ENCODE results near the gene SLC25A46. TPM values are rescaled to one million over a fixed set of nuclear protein-coding genes. Genes with fewer than 3 reads are reported as not detected.

The SLC25A46 gene
- total and polyA plus RNA-seq, 2 experiments from 2014 or later, result 14.1 to 33.1 TPM

DNA sequence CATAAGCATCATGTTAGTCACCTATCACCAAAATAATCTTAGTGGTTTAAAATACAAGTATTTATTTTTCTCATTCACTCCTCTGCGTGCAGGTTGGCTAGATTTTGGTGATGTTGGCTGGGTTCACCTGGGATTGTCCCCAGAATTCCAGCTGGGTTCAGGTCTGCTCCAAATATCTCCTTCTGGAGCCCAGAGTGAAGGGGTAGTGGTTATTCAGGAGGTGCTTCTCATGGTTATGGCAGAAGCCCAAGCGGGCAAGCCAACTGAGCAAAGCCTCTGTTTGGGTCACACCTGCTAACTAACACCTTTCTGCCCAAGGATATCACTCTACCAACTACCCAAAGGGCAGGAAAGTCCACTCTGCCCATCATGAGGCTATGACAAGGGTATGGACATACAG lies 4.7 kb upstream of the SLC25A46 start:
- no peaks in the 10 kb centered on the region for H4K20me1 ChIP-seq (replicated peaks; ENCODE audit: insufficient read depth)
- no peak overlapping the region for H3K4me3 ChIP-seq
- Mint-ChIP-seq H3K27me3 (ENCODE audit: insufficient read depth, low read depth, poor library complexity) (peaks cover 2% of the 10 kb centered on the region), H3K4me1 (peaks cover 3% of the 10 kb centered on the region; the same call in 2 of the 3 replicates), H3K4me3 (no peak overlapping the region), H3K9me3 (peaks cover 12% of the 10 kb centered on the region; the same call in 2 of the 3 replicates), H3K27ac (no peak overlapping the region), H3K36me3 (ENCODE audit: low read depth) (no peaks in the 10 kb centered on the region)
- DNase-seq (ENCODE audit: low spot score) (no peak), ATAC-seq (no peak)
- H3K36me3 ChIP-seq (ENCODE audit: insufficient read depth), result no peaks in the 10 kb centered on the region
- no peak overlapping the region for H3K4me2 ChIP-seq
- no peak overlapping the region for H2AFZ ChIP-seq
- TF ChIP-seq EZH2 (IDR thresholded peaks at IDR 0.05; ENCODE audit: low read depth, unreplicated experiment), result no peak
- TF ChIP-seq JUNB (IDR thresholded peaks at IDR 0.05; ENCODE audit: unreplicated experiment), result no peak
- TF ChIP-seq NANOG (IDR thresholded peaks at IDR 0.05; ENCODE audit: borderline replicate concordance), result no peak
- TF ChIP-seq, protein P1, sequence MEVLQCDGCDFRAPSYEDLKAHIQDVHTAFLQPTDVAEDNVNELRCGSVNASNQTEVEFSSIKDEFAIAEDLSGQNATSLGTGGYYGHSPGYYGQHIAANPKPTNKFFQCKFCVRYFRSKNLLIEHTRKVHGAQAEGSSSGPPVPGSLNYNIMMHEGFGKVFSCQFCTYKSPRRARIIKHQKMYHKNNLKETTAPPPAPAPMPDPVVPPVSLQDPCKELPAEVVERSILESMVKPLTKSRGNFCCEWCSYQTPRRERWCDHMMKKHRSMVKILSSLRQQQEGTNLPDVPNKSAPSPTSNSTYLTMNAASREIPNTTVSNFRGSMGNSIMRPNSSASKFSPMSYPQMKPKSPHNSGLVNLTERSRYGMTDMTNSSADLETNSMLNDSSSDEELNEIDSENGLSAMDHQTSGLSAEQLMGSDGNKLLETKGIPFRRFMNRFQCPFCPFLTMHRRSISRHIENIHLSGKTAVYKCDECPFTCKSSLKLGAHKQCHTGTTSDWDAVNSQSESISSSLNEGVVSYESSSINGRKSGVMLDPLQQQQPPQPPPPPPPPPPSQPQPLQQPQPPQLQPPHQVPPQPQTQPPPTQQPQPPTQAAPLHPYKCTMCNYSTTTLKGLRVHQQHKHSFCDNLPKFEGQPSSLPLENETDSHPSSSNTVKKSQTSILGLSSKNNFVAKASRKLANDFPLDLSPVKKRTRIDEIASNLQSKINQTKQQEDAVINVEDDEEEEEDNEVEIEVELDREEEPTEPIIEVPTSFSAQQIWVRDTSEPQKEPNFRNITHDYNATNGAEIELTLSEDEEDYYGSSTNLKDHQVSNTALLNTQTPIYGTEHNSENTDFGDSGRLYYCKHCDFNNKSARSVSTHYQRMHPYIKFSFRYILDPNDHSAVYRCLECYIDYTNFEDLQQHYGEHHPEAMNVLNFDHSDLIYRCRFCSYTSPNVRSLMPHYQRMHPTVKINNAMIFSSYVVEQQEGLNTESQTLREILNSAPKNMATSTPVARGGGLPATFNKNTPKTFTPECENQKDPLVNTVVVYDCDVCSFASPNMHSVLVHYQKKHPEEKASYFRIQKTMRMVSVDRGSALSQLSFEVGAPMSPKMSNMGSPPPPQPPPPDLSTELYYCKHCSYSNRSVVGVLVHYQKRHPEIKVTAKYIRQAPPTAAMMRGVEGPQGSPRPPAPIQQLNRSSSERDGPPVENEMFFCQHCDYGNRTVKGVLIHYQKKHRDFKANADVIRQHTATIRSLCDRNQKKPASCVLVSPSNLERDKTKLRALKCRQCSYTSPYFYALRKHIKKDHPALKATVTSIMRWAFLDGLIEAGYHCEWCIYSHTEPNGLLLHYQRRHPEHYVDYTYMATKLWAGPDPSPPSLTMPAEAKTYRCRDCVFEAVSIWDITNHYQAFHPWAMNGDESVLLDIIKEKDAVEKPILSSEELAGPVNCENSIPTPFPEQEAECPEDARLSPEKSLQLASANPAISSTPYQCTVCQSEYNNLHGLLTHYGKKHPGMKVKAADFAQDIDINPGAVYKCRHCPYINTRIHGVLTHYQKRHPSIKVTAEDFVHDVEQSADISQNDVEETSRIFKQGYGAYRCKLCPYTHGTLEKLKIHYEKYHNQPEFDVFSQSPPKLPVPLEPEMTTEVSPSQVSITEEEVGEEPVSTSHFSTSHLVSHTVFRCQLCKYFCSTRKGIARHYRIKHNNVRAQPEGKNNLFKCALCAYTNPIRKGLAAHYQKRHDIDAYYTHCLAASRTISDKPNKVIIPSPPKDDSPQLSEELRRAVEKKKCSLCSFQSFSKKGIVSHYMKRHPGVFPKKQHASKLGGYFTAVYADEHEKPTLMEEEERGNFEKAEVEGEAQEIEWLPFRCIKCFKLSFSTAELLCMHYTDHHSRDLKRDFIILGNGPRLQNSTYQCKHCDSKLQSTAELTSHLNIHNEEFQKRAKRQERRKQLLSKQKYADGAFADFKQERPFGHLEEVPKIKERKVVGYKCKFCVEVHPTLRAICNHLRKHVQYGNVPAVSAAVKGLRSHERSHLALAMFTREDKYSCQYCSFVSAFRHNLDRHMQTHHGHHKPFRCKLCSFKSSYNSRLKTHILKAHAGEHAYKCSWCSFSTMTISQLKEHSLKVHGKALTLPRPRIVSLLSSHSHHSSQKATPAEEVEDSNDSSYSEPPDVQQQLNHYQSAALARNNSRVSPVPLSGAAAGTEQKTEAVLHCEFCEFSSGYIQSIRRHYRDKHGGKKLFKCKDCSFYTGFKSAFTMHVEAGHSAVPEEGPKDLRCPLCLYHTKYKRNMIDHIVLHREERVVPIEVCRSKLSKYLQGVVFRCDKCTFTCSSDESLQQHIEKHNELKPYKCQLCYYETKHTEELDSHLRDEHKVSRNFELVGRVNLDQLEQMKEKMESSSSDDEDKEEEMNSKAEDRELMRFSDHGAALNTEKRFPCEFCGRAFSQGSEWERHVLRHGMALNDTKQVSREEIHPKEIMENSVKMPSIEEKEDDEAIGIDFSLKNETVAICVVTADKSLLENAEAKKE (CRISPR knock-in tag; IDR thresholded peaks at IDR 0.05), result no peak
- TF ChIP-seq, protein P2, sequence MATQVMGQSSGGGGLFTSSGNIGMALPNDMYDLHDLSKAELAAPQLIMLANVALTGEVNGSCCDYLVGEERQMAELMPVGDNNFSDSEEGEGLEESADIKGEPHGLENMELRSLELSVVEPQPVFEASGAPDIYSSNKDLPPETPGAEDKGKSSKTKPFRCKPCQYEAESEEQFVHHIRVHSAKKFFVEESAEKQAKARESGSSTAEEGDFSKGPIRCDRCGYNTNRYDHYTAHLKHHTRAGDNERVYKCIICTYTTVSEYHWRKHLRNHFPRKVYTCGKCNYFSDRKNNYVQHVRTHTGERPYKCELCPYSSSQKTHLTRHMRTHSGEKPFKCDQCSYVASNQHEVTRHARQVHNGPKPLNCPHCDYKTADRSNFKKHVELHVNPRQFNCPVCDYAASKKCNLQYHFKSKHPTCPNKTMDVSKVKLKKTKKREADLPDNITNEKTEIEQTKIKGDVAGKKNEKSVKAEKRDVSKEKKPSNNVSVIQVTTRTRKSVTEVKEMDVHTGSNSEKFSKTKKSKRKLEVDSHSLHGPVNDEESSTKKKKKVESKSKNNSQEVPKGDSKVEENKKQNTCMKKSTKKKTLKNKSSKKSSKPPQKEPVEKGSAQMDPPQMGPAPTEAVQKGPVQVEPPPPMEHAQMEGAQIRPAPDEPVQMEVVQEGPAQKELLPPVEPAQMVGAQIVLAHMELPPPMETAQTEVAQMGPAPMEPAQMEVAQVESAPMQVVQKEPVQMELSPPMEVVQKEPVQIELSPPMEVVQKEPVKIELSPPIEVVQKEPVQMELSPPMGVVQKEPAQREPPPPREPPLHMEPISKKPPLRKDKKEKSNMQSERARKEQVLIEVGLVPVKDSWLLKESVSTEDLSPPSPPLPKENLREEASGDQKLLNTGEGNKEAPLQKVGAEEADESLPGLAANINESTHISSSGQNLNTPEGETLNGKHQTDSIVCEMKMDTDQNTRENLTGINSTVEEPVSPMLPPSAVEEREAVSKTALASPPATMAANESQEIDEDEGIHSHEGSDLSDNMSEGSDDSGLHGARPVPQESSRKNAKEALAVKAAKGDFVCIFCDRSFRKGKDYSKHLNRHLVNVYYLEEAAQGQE (IDR thresholded peaks at IDR 0.05; ENCODE audit: unreplicated experiment), result no peak
- no peak for TF ChIP-seq ZNF331 (CRISPR knock-in tag; IDR thresholded peaks at IDR 0.05; ENCODE audit: low read depth)
- no peak for TF ChIP-seq ZNF114 (CRISPR knock-in tag; IDR thresholded peaks at IDR 0.05)
- TF ChIP-seq EZH2phosphoT487 (IDR thresholded peaks at IDR 0.05; ENCODE audit: unreplicated experiment), result no peak
- H3K27ac ChIP-seq (ENCODE audit: low read depth), result no peak overlapping the region
- H3K27me3 ChIP-seq (ENCODE audit: insufficient read depth), result no peaks in the 10 kb centered on the region
- no peaks in the 10 kb centered on the region for H3K79me2 ChIP-seq (replicated peaks; ENCODE audit: insufficient read depth)
- no peaks in the 10 kb centered on the region for H3F3A ChIP-seq (replicated peaks; ENCODE audit: low read depth)
- peaks cover 5% of the 10 kb centered on the region; the same call in 1 of the 2 replicates for H3K4me1 ChIP-seq (ENCODE audit: insufficient read depth)
- no peaks in the 10 kb centered on the region for H3K9me2 ChIP-seq (ENCODE audit: insufficient read depth)
